Activated T-cell treated with anti-CD3 and anti-CD28 coated beads, Interleukin-2, amount 50 U/mL, for 1 hour (primary cell): Measurements from ENCODE around the gene NSUN4.
"Not testable (repeated sequence)": the region's sequence is repeated elsewhere in the genome, so short reads cannot be mapped to it uniquely, and the experiment has no call there.

Experiments
- DNase-seq: peaks from one replicate; pipeline ENCODE4 v3.0.0-alpha.2; 2020

The NSUN4 gene

GRCh38 chr1:46328182-46328581 is 12.4 kb upstream of the NSUN4 start:
- DNase-seq, result not testable (repeated sequence)

- not testable (repeated sequence) for DNase-seq
These were observed 10.8 kb upstream of the NSUN4 start for GRCh38 chr1:46329807-46330206.

- not testable (repeated sequence) for DNase-seq
These were observed 10.2 kb upstream of the NSUN4 start for GRCh38 chr1:46330381-46330780.

- DNase-seq, result not testable (repeated sequence)
These were observed 8.6 kb upstream of the NSUN4 start for GRCh38 chr1:46331786-46332540.

GRCh38 chr1:46333300-46334029 is 7.1 kb upstream of the NSUN4 start:
- no peak for DNase-seq

GRCh38 chr1:46334030-46334384 is 6.6 kb upstream of the NSUN4 start:
- no peak for DNase-seq

GRCh38 chr1:46335081-46335480 is 5.5 kb upstream of the NSUN4 start:
- DNase-seq, result no peak

- DNase-seq, result not testable (repeated sequence)
These were observed 3.2 kb upstream of the NSUN4 start for GRCh38 chr1:46337409-46337808.

GRCh38 chr1:46341222-46342083 is 846 bp downstream of the NSUN4 start:
- peak; percentile 32 for DNase-seq

GRCh38 chr1:46342084-46342656 is 1.6 kb downstream of the NSUN4 start:
- DNase-seq, result no peak

GRCh38 chr1:46342677-46343350 is 2.2 kb downstream of the NSUN4 start:
- no peak for DNase-seq

- no peak for DNase-seq
These were observed 2.7 kb downstream of the NSUN4 start for GRCh38 chr1:46343351-46343695.

- DNase-seq, result no peak
These were observed 3.1 kb downstream of the NSUN4 start for GRCh38 chr1:46343705-46344104.

GRCh38 chr1:46344481-46344880 is 3.9 kb downstream of the NSUN4 start:
- no peak for DNase-seq

GRCh38 chr1:46345281-46345680 is 4.7 kb downstream of the NSUN4 start:
- DNase-seq, result no peak

- no peak for DNase-seq
These were observed 11.8 kb downstream of the NSUN4 start for GRCh38 chr1:46352363-46352762.

- DNase-seq, result not testable (repeated sequence)
These were observed 15.3 kb downstream of the NSUN4 start for GRCh38 chr1:46355920-46356319.

GRCh38 chr1:46362158-46362557 is 21.6 kb downstream of the NSUN4 start:
- DNase-seq, result no peak

GRCh38 chr1:46363121-46363520 is 22.5 kb downstream of the NSUN4 start:
- DNase-seq, result no peak

- no peak for DNase-seq
These were observed 24.0 kb downstream of the NSUN4 start for GRCh38 chr1:46364612-46365011.

GRCh38 chr1:46365796-46366195 is 25.2 kb downstream of the NSUN4 start:
- not testable (repeated sequence) for DNase-seq

- no peak for DNase-seq
These were observed 26.5 kb downstream of the NSUN4 start for GRCh38 chr1:46367072-46367471.

GRCh38 chr1:46367701-46368100 is 27.1 kb downstream of the NSUN4 start:
- DNase-seq, result not testable (repeated sequence)
